Cortex of kidney (tissue), 1 donor: Measurements from ENCODE around the gene VPS37C.
"Not testable (repeated sequence)": the region's sequence is repeated elsewhere in the genome, so short reads cannot be mapped to it uniquely, and the experiment has no call there.

Source experiments
- DNase-seq: peaks from one replicate; lab custom pipeline; 2025; lab: John Stamatoyannopoulos, UW

The VPS37C gene

GRCh38 chr11:61094167-61094566 is 67.1 kb downstream of the VPS37C start:
- not testable (repeated sequence) for DNase-seq

GRCh38 chr11:61092908-61093763 is 68.1 kb downstream of the VPS37C start:
- DNase-seq, result no peak

DNA sequence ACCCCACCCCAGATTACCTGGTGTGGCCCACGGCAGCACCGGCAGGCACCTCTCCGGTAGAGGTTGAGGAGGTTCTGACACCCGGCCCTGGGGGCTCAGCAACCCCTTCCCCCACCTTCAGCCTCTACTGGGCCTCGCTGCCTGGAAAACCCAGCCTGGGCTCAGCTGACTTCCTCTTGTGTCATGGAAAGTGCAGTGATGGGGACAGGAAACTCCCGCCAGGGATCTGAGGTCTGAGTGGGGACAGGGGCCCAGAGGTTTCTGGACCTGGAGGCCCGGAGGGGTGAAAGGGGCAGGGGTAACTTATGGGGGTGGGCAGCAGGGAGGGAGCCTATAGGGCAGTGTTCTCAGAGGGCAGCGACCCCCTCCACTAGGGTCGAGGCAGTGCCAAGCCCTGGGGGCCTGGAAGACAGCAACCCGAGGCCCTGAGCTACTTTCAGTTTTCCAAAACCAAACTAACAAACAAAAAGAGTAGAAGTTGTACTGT is 68.9 kb downstream of the VPS37C start:
- DNase-seq, result no peak

- no peak for DNase-seq
Measured at GRCh38 chr11:61091373-61092279, 69.6 kb downstream of the VPS37C start.

DNA sequence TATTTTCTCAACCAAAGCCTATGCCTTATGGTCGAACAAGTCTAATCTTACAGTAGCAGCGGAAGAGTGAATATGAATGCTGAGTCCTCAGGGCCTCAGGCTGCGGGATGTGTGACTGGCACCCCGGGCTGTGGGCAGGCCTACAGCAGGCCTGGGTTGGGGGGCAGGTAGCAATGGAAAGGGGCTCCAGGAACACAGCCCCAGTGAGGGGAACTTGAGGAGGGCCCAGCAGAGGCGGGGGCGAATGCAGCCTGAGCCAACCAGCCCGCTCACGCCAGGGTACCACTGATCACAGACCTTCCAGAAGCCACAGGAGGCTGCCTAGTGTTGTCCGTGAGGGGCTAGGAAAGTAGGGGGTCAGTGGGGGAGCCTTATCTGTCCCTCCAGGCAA is 70.2 kb downstream of the VPS37C start:
- DNase-seq, result no peak

GRCh38 chr11:61090521-61090920 is 70.7 kb downstream of the VPS37C start:
- DNase-seq, result no peak

DNA sequence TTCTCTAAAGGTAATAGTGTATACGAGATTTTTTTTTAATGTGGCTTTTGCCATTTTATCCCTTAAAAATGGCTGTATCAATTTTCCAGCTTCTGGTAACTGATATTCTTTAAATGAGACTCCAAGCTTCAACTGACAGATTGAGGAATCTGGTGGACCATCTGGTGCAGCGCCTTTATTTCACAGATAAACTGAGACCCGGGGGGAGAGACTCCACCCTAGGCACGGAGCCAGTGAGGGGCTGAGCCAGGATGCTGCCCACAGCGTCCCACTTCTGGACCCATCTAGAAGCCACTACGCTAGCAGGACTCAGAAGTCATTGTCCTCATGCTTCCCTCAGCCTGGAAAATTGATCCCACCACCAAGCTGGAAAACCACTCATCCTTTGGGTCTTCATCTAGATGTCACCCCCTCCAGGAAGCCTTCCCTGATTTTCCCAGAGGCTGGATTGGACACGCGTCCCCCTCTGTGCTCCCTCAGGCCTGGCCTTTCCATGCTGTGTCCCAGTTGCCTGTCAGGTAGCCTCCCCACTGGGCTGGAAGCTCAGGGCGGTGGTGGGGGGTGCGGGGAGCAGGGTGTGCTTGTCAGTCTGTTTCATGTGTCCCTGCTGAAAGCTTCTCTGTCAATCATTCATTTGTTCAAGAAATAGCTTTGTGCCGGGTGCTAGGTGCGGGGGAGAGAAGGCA is 71.3 kb downstream of the VPS37C start:
- no peak for DNase-seq

GRCh38 chr11:61087426-61088119 is 73.7 kb downstream of the VPS37C start:
- DNase-seq, result no peak

GRCh38 chr11:61083601-61084147 is 77.6 kb downstream of the VPS37C start:
- DNase-seq, result no peak

GRCh38 chr11:61082931-61083531 is 78.2 kb downstream of the VPS37C start:
- no peak for DNase-seq

- DNase-seq, result no peak
Measured at GRCh38 chr11:61082062-61082870, 79.0 kb downstream of the VPS37C start.

DNA sequence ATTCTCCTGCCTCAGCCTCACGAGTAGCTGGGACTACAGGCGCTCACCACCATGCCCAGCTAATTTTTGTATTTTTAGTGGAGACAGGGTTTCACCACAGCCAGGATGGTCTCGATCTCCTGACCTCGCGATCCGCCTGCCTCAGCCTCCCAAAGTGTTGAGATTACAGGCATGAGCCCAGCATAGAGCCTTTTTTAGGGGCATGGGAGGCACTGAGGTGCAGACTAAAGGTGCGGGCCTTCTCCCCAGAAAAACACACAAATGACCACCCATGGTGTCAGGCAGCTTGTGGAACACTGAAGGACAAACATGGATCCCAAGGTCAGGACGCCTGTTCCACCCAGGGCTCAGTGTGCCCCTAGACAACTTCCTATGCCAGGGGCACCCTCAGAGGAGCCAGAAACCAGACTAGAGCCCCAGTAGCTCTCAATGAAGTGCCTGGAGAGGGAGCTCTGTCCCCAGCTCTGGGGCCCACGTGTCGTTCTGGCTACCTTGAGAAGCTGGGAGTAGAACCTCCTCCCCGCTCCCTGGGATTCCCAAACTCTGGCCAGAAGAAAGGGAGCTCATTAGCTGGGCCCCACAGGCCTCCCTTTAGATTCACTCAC is 80.1 kb downstream of the VPS37C start:
- DNase-seq, result no peak

- DNase-seq, result no peak
Measured at GRCh38 chr11:61080526-61080925, 80.7 kb downstream of the VPS37C start.
